WERI-Rb-1 (cell line): ENCODE results near the gene HS6ST1.

Experiments
- DNase-seq: peaks from one replicate; pipeline ENCODE4 v3.0.0-alpha.2; 2020
- H3K27ac ChIP-seq: fragments of 250-450 bp; sonication (Bioruptor Pico); 2 replicates; pipeline ENCODE4 v1.5.1; 2020; ENCODE audit warnings: mild to moderate bottlenecking, moderate library complexity
- H3K27me3 ChIP-seq: fragments of 250-450 bp; sonication (Bioruptor Pico); 2 replicates; pipeline ENCODE4 v1.5.1; 2021; ENCODE audit warnings: mild to moderate bottlenecking, low read depth, moderate library complexity; ENCODE audit not compliant: insufficient read depth, severe bottlenecking
- H3K36me3 ChIP-seq: fragments of 250-450 bp; sonication (Bioruptor Pico); 2 replicates; pipeline ENCODE4 v1.5.1; 2020; ENCODE audit warnings: mild to moderate bottlenecking, moderate library complexity
- H3K4me3 ChIP-seq: 2 replicates; pipeline ENCODE4 v1.5.1; 2011; ENCODE audit warnings: low read depth, mild to moderate bottlenecking, control low read depth, low read length
- H3K9me3 ChIP-seq: fragments of 250-450 bp; sonication (Bioruptor Pico); 2 replicates; pipeline ENCODE4 v1.5.1; 2021; ENCODE audit warnings: mild to moderate bottlenecking, moderate library complexity; ENCODE audit not compliant: severe bottlenecking
- TF ChIP-seq, protein P1 (sequence below): IDR thresholded peaks from 2 replicates; pipeline ENCODE4 v1.5.1; 2011; ENCODE audit warnings: low read depth, mild to moderate bottlenecking, control low read depth, inconsistent platforms, low read length

Gene HS6ST1

DNA sequence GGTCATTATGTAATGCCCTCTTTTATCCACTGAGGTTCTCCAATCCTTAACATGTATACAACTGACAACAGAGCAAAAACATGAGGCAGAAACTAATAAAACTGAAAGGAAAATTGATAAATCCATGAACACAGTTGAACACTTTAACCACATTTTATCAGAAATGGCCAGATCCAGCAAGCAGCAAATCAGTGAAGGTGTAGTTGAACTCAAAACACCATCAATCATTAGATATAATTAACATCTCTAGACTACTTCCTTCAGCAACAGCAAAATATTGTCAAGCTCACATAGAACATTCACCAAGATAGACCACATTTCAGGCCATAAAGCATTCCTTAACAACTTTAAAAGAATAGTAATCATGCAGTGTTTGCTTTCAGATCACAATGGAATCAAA is 72.9 kb downstream of the HS6ST1 start:
- Histone ChIP-seq H3K36me3 (no peaks in the 10 kb centered on the region), H3K9me3 (no peaks in the 10 kb centered on the region), H3K27ac (no peak overlapping the region), H3K4me3 (no peak overlapping the region), H3K27me3 (no peaks in the 10 kb centered on the region)
- no peak for DNase-seq
- TF ChIP-seq, protein P1, sequence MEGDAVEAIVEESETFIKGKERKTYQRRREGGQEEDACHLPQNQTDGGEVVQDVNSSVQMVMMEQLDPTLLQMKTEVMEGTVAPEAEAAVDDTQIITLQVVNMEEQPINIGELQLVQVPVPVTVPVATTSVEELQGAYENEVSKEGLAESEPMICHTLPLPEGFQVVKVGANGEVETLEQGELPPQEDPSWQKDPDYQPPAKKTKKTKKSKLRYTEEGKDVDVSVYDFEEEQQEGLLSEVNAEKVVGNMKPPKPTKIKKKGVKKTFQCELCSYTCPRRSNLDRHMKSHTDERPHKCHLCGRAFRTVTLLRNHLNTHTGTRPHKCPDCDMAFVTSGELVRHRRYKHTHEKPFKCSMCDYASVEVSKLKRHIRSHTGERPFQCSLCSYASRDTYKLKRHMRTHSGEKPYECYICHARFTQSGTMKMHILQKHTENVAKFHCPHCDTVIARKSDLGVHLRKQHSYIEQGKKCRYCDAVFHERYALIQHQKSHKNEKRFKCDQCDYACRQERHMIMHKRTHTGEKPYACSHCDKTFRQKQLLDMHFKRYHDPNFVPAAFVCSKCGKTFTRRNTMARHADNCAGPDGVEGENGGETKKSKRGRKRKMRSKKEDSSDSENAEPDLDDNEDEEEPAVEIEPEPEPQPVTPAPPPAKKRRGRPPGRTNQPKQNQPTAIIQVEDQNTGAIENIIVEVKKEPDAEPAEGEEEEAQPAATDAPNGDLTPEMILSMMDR, result no peak

DNA sequence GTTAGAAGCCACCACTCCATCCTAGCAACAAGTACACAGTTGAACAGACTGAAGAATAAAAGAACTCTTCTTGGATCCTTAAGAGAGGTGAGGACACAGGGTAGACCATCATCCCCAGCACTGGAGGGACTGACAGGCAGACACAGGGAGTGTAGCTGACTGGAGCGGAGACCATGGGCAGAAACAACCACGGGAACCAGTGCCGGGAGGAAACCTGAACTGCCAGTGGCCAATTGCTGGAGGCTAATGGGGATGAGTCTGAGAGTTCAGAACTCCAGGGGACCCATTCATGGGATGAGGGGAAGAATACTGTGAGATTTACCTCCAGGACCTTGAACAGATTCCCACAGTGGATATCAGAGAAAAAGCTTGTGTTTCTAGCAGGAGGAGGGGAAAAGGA is 76.8 kb downstream of the HS6ST1 start:
- H3K27me3 ChIP-seq, result no peaks in the 10 kb centered on the region
- no peaks in the 10 kb centered on the region for H3K36me3 ChIP-seq
- H3K4me3 ChIP-seq, result no peak overlapping the region
- no peak overlapping the region for H3K27ac ChIP-seq
- no peaks in the 10 kb centered on the region for H3K9me3 ChIP-seq
- no peak for DNase-seq
- TF ChIP-seq, protein P1, result no peak

DNA sequence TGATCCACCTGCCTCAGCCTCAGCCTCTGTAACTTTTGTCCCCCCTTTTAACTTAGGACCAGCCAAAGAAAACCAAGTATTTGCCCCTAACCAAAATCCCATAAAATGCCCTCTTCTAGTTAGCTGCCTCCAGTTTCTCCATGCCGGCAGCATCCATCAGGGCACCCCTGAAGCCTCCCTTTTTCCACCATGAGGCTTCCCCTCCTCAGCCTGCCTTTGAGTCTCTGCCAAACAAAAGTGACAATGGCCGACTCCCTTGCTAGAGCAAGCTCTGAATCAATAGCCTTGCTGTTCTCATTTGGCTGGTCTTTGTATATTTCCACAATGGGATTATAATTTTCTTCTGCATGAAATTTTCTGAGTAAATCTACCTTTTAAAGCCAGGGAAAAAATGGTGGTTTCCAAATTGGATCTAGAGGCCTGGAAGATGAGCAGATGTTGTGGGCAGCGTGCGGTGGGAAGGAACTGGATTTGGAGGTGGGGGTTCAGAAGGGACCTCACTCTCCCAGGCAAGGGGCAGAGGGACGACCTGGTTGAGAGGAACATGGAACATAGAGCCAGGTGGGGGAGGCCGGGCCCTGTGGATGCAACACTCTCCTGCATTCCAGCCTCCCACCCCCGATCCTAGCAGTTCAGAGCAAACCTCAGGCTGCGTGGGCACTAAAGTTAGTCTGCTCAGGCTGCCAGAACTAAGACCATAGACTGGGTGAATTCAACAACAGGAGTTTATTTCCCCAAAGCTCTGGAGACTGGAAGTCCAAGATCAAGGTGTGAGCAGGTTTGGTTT is 80.6 kb downstream of the HS6ST1 start:
- no peak overlapping the region for H3K27ac ChIP-seq
- DNase-seq, result no peak
- TF ChIP-seq, protein P1, result no peak
- no peak overlapping the region for H3K4me3 ChIP-seq
- no peaks in the 10 kb centered on the region for H3K36me3 ChIP-seq
- H3K27me3 ChIP-seq, result no peaks in the 10 kb centered on the region
- H3K9me3 ChIP-seq, result no peaks in the 10 kb centered on the region

DNA sequence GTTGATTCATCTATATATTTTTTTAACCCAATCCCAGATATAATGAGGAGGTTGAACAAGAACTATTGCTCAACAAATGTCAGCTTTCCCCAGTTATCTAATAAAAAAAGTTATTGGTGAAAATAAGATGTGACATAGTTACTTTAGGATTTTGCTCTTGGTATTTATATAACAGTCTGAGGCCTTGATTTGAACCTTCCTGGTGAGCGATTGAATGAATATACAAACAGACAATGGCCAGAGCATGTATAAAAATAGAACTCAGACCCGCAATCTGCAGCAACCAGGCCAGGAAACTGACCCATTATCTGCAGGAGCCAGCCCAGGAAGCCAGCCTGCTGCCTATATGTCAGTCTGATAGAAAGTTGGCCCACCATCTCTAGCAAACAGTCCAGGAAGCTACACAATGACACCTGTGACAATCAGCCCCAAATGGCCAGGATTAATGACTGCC is 81.6 kb downstream of the HS6ST1 start:
- no peaks in the 10 kb centered on the region for H3K27me3 ChIP-seq
- H3K4me3 ChIP-seq, result no peak overlapping the region
- DNase-seq, result no peak
- no peaks in the 10 kb centered on the region for H3K9me3 ChIP-seq
- H3K36me3 ChIP-seq, result no peaks in the 10 kb centered on the region
- H3K27ac ChIP-seq, result no peak overlapping the region
- TF ChIP-seq, protein P1, result no peak

DNA sequence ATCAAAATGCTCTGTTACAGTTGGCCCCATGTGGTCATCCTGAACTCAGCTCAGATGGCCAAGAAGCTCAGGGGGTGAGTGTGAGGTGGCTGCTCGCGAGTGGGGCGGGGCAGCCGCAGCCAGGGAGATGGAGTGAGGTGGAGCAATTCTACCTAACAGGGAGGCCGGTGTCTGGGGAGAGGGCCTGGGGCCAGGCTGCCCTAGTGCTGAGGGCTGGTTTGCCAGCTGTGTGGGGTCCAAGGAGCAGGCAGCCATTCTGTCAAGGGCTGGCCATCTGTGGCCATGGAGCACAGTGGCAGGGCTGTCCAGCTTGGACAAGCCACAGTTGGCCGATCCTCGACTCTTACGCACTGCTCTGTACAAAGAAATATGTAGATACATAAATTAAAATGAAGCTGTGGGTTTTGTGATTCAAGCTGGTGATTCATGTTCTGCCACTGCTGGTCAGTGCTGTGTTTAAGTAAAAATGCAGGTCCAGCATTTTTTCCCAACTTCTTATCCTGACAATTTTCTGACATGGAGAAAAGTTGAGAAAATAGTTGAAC is 82.1 kb downstream of the HS6ST1 start:
- TF ChIP-seq, protein P1, result no peak
- Histone ChIP-seq H3K27me3 (no peaks in the 10 kb centered on the region), H3K36me3 (no peaks in the 10 kb centered on the region), H3K27ac (no peak overlapping the region), H3K4me3 (no peak overlapping the region), H3K9me3 (no peaks in the 10 kb centered on the region)
- no peak for DNase-seq
